ENCODE measurements around the gene SPRTN.

DNA sequence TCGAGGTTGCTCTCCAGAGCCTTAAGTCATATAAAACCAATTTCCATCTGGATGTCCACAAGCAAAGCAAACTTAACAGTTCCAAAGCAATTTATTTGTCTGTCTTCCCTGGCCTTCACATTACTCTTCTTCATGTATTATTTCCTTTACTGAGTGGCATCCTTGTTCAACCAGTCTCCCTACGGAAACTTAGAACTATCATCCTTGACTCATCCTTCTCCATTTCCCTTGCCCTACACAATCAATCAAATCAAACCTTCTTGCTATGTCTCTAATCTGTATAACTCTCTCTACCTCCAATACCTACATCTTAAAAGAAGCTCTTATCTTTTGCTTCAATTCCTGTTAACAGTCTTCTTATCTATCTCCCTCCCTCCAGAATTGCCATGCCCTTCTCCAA, 58.5 kb downstream of the SPRTN start:
- TF ChIP-seq, protein P1, sequence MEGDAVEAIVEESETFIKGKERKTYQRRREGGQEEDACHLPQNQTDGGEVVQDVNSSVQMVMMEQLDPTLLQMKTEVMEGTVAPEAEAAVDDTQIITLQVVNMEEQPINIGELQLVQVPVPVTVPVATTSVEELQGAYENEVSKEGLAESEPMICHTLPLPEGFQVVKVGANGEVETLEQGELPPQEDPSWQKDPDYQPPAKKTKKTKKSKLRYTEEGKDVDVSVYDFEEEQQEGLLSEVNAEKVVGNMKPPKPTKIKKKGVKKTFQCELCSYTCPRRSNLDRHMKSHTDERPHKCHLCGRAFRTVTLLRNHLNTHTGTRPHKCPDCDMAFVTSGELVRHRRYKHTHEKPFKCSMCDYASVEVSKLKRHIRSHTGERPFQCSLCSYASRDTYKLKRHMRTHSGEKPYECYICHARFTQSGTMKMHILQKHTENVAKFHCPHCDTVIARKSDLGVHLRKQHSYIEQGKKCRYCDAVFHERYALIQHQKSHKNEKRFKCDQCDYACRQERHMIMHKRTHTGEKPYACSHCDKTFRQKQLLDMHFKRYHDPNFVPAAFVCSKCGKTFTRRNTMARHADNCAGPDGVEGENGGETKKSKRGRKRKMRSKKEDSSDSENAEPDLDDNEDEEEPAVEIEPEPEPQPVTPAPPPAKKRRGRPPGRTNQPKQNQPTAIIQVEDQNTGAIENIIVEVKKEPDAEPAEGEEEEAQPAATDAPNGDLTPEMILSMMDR (IDR thresholded peaks at IDR 0.05), result no peak
- no peak for TF ChIP-seq POLR2A (IDR thresholded peaks at IDR 0.05)

Data from adrenal gland (tissue), 5 donors.